Muscle layer of colon (tissue), 2 donors: ENCODE data around the gene KAZN.

Experiments used
- H3K27ac ChIP-seq: one replicate; pipeline ENCODE4 v1.7.0; 2013; ENCODE audit warnings: low read depth, mild to moderate bottlenecking, low read length, moderate library complexity
- H3K27me3 ChIP-seq, 2 donors: one replicate each; pipeline ENCODE4 v1.7.0; 2013; ENCODE audit warnings: low read length in 2 of 2, mild to moderate bottlenecking in 2 of 2; ENCODE audit not compliant: insufficient read depth in 2 of 2, control insufficient read depth in 1 of 2
- H3K36me3 ChIP-seq: one replicate; pipeline ENCODE4 v1.7.0; 2013; ENCODE audit warnings: mild to moderate bottlenecking, low read length; ENCODE audit not compliant: insufficient read depth
- H3K4me1 ChIP-seq: one replicate; pipeline ENCODE4 v1.7.0; 2013; ENCODE audit warnings: mild to moderate bottlenecking, low read length; ENCODE audit not compliant: insufficient read depth
- H3K4me3 ChIP-seq, 2 donors: one replicate each; pipeline ENCODE4 v1.7.0; 2013; ENCODE audit warnings: low read length in 2 of 2, low read depth in 1 of 2, mild to moderate bottlenecking in 1 of 2, moderate library complexity in 1 of 2
- H3K9ac ChIP-seq: one replicate; pipeline ENCODE4 v1.7.0; 2013; ENCODE audit warnings: low read length
- H3K9me3 ChIP-seq: one replicate; pipeline ENCODE4 v1.7.0; 2013; ENCODE audit warnings: mild to moderate bottlenecking, low read length
- donor health status: abdominal sarcoma.
- donor health status: Adenocarcinoma of cecum.

Gene KAZN

DNA sequence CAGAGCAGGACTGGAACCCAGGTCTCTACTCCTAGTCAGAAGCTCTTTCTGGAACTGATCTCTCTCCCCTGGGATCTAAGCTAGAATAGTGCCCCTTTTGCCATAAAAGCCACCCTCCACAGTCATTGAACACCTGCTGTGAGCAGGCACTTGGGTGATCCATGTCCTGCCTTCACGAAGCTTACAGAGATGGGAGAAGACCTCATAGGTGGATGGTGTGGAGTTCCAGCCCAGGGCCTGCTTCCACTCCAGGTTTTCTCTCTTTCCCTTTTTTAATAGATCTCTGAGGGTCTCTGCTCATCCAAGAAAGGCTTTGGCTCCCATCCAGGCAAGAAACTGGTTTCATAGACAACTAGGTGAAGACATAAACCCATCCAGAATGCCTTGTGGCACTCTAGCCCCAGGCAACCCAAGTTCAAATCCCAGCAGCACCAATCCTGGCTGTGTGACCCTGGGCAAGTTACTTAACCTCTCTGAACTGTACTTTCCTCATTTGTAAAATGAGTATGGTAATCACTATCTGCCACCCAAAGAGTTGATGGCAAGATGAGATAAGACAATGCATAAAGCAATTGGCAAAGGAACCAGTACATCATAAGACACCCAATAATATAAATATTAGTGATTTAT is 508.7 kb downstream of the KAZN start:
- H3K9ac ChIP-seq = no peak overlapping the region
- no peaks in the 10 kb centered on the region for H3K9me3 ChIP-seq
- no peaks in the 10 kb centered on the region for H3K27me3 ChIP-seq
- H3K27ac ChIP-seq = no peak overlapping the region
- H3K4me1 ChIP-seq = no peaks in the 10 kb centered on the region
- no peaks in the 10 kb centered on the region for H3K36me3 ChIP-seq
- no peak overlapping the region for H3K4me3 ChIP-seq

DNA sequence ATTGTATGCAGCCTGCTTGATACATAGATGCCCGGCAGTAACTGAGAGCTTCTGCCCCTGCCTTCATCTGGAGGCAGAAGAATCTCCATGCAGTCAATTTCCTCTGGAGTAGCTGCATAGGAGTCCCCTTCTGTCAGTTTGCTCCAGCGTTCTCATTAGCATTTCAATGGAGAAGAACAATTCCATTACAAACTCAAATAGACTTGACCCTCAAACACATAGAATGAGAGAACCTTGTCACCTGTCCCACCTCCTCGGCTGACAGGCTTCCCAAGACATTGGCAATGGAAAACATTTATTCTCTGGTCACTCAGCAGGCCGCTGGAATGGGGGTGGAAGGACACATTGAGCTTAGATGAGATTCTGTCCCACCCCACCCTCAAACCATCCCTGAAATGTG is 509.4 kb downstream of the KAZN start:
- H3K9ac ChIP-seq = no peak overlapping the region
- H3K9me3 ChIP-seq = no peaks in the 10 kb centered on the region
- H3K4me3 ChIP-seq = no peak overlapping the region
- no peak overlapping the region for H3K27ac ChIP-seq
- no peaks in the 10 kb centered on the region for H3K4me1 ChIP-seq
- H3K36me3 ChIP-seq = no peaks in the 10 kb centered on the region
- H3K27me3 ChIP-seq = no peaks in the 10 kb centered on the region

DNA sequence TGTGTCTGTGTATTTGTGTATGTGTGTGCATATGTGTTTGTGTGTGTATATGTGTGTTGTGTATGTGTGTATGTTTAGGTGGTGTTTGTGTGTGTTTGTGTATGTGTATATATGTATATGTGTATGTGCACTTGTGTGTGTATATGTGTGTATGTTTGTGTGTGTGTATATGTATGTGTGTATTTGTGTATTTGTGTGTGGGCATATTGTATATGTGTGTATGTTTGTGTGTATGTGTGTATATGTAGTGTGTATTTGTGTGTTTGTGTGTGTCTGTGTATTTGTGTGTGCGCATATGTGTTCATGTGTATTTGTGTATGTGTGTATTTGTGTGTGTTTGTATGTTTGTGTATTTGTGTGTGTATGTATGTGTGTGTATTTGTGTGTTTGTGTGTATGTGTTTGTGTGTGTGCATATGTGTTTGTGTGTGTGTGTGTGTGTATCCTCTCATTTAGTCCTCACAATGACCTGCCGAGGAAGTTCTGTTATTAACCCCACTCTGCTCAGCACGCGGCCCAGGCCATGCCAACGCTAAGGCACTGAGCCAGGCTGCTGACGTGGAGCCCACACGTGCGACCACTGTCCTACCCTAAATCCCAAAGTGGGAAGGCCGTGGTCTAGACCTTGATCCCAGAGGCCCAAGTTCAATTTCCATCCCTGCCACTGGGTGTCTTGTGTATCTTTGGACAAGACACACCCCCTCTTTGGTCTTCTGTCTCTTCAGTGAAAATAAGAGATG is 511.8 kb downstream of the KAZN start:
- Histone ChIP-seq H3K4me1 (no peaks in the 10 kb centered on the region), H3K9ac (no peak overlapping the region), H3K36me3 (no peaks in the 10 kb centered on the region), H3K4me3 (no peak overlapping the region), H3K9me3 (no peaks in the 10 kb centered on the region), H3K27ac (no peak overlapping the region), H3K27me3 (no peaks in the 10 kb centered on the region)

DNA sequence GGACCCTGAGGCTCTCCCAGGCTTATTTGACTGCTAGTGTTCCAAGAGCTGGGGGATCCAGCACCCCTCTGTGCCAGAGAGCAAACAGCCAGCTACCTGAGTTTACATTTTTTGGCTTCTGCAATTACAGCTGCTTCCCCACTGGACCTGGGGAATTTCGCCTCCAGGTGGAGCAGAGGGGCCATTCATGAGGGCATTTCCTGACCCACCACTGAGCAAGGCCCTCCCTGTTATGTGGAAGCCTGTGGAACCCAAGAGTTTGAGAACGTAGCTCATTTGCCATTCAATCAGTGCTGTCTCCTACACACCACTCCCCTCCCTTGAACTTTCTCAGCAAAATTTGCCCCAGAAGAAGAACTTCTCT is 512.4 kb downstream of the KAZN start:
- H3K9me3 ChIP-seq = no peaks in the 10 kb centered on the region
- H3K36me3 ChIP-seq = no peaks in the 10 kb centered on the region
- no peak overlapping the region for H3K27ac ChIP-seq
- no peaks in the 10 kb centered on the region for H3K4me1 ChIP-seq
- no peak overlapping the region for H3K4me3 ChIP-seq
- H3K27me3 ChIP-seq = no peaks in the 10 kb centered on the region
- H3K9ac ChIP-seq = no peak overlapping the region

DNA sequence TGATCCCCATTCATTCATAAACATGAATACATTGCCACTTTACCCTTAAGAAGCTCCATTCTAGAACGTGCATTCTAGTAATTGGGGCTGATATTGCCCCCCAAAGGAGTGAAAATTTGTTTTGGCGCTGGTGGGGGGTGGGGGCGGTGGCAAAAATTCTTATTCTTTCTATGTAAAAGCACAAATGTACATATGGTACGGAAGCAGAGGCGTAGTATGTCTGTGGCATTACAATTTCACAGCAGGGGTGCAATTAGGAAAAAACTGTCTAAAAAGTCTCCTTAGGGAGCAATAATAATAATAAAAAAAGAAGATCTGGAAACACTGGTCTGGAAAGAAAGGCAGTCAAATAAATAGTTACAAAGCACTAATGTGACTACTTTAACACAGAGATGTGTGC is 514.7 kb downstream of the KAZN start:
- no peaks in the 10 kb centered on the region for H3K4me1 ChIP-seq
- no peak overlapping the region for H3K4me3 ChIP-seq
- no peak overlapping the region for H3K27ac ChIP-seq
- H3K9me3 ChIP-seq = no peaks in the 10 kb centered on the region
- H3K27me3 ChIP-seq = no peaks in the 10 kb centered on the region
- no peak overlapping the region for H3K9ac ChIP-seq
- no peaks in the 10 kb centered on the region for H3K36me3 ChIP-seq

DNA sequence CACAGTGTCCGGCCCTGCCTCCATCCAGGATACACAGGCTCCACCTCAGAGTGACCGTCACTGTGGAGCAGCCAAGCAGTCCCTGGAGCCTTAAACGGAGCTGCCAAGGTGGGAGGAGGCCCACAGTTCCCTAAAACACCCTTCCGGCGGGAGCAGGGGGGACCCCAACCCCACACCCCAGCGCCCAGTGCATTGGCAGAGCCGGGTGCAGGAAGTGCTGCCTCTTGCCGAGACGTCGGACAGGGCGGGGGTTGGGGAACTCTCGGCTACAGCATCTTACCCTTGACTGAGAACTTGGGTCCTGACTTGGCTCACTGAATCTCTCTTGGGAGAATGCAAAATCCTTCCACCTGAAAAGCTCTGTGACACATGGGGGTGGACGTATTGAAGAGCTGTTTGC is 516.4 kb downstream of the KAZN start:
- H3K27ac ChIP-seq = no peak overlapping the region

DNA sequence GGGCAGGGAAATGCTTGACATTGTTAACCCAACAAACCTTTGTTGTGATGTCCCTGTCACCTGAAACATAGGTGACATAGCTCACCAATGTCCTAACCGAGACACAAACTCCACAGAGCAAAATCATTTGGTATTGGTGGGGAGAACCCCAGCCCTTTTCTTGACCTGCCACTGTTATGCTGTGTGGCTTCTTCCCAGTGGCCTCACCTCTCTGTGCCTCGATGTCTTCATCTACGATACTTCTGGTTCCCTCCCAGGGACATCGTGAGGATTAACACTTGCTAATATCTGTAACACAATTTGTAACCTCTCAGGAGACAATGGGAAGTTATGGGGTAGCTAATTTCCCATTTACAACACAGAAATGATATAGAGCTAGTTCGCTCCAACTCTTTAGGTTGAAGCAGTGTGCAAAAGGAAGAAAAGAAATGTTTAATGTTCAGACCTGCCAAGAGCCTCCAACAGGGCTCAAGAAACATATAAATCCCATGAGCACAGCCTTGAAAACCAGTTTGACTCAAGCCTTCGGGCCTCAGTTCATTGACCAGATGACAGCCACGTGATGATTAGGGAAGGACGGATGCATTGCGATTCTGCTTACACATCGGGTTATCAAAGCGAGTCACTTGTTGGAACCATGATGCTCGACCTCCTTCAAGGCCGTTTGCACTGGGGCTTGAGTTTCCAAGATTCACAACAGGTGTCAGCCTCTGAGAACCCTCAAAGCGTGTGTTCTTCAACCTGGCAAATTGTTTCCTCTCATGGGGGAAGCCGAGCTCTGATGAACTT is 517.3 kb downstream of the KAZN start:
- H3K4me1 ChIP-seq = no peaks in the 10 kb centered on the region
- H3K27me3 ChIP-seq = no peaks in the 10 kb centered on the region
- no peak overlapping the region for H3K27ac ChIP-seq
- H3K4me3 ChIP-seq = no peak overlapping the region
- H3K9me3 ChIP-seq = no peaks in the 10 kb centered on the region
- H3K9ac ChIP-seq = no peak overlapping the region
- H3K36me3 ChIP-seq = no peaks in the 10 kb centered on the region

More for the DNA sequence above, 516.4 kb downstream of the KAZN start:
- Histone ChIP-seq H3K4me3 (no peak overlapping the region), H3K9ac (no peak overlapping the region), H3K9me3 (no peaks in the 10 kb centered on the region), H3K27me3 (no peaks in the 10 kb centered on the region), H3K36me3 (no peaks in the 10 kb centered on the region), H3K4me1 (no peaks in the 10 kb centered on the region)

DNA sequence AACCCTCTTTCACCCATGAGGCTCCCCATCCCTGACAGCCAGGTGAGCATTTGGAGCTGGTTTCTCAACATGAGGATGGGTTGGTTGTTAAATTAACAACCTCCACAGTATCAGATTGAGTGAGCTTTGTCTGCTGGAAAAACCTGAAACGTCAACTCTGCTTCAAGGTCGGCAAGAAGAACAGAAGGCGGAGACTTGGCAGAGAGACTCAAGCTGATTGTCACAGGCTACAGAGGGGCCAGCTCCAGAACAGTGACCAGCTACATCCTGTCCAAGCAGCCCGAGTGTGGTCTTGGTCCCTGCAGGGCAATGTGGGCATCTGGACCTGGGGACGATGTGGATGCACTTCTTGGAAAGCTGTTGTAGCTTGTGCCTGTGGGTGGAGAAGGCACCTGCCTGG is 518.5 kb downstream of the KAZN start:
- Histone ChIP-seq H3K27me3 (no peaks in the 10 kb centered on the region), H3K4me1 (no peaks in the 10 kb centered on the region), H3K27ac (no peak overlapping the region), H3K9me3 (no peaks in the 10 kb centered on the region), H3K4me3 (no peak overlapping the region), H3K9ac (no peak overlapping the region), H3K36me3 (no peaks in the 10 kb centered on the region)

DNA sequence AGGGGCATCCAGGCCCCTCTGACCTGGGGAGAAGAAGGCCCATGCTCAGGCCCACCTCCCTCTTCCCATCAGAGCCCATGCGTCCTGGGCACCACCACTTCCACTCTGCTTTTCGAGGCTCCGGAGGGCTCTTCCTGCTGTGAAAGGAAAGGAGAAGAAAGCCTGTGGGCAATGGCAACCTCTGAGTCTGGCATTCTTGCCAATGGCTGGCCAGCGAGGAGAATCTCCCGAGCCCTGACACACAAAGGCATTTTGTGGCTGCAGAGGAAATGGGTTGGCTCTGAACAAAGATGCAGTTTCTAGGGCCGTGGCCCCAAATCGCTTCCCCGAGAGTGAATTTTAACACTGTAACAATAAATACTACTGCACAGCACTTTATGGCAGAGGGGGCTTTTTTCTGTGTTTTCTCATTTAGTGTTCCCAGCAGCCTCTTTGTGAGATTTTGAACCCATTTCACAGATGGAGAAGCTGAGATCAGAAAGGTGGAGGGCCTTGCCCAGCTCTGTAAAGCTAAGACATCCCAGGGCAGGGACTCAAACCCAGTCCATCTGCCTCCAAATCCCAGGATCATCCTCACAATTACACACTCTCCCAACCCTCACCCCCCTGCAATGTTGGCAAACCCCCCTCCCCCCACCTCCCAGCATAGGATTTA is 519.3 kb downstream of the KAZN start:
- H3K4me3 ChIP-seq = no peak overlapping the region
- H3K27ac ChIP-seq = no peak overlapping the region
- no peaks in the 10 kb centered on the region for H3K27me3 ChIP-seq
- no peaks in the 10 kb centered on the region for H3K36me3 ChIP-seq
- H3K9ac ChIP-seq = no peak overlapping the region
- H3K4me1 ChIP-seq = no peaks in the 10 kb centered on the region
- H3K9me3 ChIP-seq = no peaks in the 10 kb centered on the region

DNA sequence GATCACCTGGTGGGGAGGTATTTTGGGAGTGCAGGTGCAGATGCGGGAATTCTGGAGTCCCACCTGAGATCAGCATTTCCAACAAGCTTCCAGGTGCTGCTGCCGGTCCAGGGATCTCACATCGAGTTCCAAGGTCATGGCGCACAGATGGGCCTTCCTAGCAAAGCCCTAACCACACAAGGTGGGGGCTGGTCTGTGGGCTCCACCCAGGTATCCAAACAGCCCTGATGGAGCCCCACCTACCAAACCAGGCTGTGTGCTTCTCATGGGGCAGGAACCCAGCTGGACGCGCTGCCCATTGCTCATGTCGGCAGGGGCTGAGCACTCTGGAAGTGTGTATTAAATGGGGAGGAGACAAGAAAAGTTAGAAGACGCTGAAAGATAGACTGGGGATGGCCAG is 520.1 kb downstream of the KAZN start:
- Histone ChIP-seq H3K27me3 (no peaks in the 10 kb centered on the region), H3K9me3 (no peaks in the 10 kb centered on the region), H3K36me3 (no peaks in the 10 kb centered on the region), H3K9ac (no peak overlapping the region), H3K4me1 (no peaks in the 10 kb centered on the region), H3K4me3 (no peak overlapping the region), H3K27ac (no peak overlapping the region)

DNA sequence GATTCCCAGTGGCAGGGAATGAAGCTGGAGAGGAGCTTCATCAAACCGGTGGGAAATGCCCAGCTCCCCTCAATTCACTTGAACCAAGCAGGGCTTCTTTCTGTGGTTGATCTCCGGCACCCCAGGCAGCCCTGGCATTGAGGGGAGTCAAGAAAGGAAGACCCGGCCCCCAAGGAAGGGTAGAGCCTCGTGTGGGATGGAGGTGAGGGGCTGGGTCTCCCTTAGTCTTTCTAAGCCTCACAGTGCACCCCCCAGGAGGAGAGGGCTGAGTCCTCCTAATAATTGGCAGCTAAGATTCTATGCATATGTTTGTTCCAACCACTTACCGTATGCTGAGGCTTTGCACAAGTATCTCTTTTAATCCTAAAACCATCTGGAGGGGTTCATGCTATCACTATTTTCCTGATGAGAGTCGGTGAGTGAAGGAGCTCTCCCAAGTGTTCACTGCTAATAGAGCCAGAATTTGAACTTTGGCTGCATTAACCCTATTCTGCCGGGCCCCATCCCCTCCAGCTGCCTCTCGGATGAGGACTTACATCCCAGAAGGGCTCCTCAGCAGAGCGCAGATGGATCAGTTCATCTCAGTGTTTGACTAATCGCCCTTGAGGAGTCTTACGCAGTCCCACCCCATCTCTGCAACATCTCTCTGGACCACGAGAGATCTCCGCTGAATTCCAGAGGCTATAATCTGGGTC is 521.9 kb downstream of the KAZN start:
- no peak overlapping the region for H3K9ac ChIP-seq
- H3K4me1 ChIP-seq = no peaks in the 10 kb centered on the region
- no peaks in the 10 kb centered on the region for H3K9me3 ChIP-seq
- no peaks in the 10 kb centered on the region for H3K27me3 ChIP-seq
- H3K4me3 ChIP-seq = no peak overlapping the region
- no peaks in the 10 kb centered on the region for H3K36me3 ChIP-seq
- H3K27ac ChIP-seq = no peak overlapping the region
